HG02588 (cell line): ENCODE results near the gene CAMK2N2.

Experiments used
- ATAC-seq: cut with Tn5 transposase; IDR thresholded peaks from one replicate; pipeline ENCODE4 v1.9.1; 2021; ENCODE audit warnings: mild to moderate bottlenecking, moderate library complexity; ENCODE audit not compliant: unreplicated experiment

Gene CAMK2N2

GRCh38 chr3:184261270-184261853, at the start of gene CAMK2N2:
Gene CAMK2N2, minus strand, starts transcription at chr3:184261553. Its CDS starts 268 bp downstream, at chr3:184261285.
- ATAC-seq = no peak

- ATAC-seq = no peak
These were observed 47.4 kb upstream of the CAMK2N2 start for GRCh38 chr3:184308744-184309143.

GRCh38 chr3:184307915-184308314, 46.6 kb upstream of the CAMK2N2 start:
- ATAC-seq = no peak

DNA sequence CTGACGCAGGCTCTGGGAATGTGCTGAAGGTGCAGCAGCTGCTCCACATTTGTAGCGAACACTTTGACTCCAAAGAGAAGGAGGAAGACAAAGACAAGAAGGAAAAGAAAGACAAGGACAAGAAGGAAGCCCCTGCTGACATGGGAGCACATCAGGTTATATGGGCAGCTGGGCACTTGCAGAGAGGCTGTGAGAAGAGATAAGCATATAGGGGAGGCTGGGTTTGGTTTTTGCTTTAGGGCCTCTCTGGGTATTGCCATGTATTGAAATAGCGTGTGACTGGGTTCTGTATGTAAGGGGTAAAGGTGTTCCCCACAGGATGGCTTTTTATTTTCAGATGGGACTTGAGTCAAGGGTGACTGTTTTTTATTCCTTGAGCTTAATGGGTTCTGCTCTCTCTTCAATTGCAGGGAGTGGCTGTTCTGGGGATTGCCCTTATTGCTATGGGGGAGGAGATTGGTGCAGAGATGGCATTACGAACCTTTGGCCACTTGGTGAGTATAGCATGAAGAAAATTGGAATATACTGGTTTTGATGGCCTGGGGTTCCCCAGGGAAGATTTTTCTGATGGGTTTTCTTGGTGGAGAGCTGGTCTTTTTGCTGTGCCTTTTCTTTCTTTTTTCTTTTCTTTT, 45.1 kb upstream of the CAMK2N2 start:
- ATAC-seq = no peak

GRCh38 chr3:184305577-184305976, 44.2 kb upstream of the CAMK2N2 start:
- ATAC-seq = no peak

DNA sequence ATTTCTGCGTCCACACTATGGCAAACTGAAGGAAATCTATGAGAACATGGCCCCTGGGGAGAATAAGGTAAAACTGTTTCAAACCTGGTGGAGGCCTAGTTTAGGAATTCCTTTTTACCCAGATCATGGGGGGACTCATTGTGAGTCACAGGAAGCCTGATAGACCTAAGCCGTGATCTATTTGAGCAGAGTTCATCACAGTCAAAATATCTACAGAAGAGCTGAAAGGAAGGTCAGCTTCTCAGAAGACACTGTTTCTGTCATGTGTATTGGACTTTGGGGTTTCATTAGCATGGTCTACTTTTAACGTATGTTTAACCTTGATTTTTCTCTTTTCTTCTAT, 39.0 kb upstream of the CAMK2N2 start:
- ATAC-seq = no peak

DNA sequence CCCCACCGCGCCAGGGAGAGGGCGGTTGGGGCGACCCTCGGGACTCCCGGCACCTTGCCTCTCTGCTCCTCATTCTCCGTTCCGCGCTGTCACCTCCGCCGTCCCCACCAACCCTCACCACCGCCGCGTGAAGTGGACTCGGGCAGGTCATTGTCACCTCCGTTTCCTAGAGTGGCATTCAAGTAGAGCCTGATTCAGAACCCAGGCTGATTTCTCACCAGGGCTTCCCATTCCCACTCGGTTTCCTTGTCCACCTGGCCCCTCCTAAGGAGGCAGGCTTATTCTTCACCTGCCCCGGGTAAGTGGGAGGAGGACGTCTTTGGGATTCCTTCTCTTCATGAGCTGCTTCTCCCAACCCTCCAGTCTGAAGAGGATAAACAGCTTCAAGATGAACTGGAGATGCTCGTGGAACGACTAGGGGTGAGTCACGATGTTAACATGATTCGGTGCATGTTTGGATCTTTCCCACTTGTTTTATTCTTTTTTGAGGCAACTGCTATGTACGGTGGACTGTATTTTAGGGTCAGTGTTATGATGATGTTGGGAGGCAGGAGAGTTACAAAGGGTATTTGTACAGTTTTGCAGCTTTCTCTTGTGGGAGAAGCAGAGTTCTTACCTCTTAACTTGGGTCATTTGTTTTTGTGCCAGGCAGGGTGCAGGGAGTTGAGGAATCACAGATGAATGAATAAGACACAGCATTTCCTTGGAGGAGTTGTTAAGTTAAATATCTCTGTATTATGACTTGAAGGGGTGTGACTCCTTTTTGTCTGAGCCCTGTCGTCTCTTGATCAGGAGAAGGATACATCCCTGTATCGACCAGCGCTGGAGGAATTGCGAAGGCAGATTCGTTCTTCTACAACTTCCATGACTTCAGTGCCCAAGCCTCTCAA, 38.4 kb upstream of the CAMK2N2 start:
- no peak for ATAC-seq

DNA sequence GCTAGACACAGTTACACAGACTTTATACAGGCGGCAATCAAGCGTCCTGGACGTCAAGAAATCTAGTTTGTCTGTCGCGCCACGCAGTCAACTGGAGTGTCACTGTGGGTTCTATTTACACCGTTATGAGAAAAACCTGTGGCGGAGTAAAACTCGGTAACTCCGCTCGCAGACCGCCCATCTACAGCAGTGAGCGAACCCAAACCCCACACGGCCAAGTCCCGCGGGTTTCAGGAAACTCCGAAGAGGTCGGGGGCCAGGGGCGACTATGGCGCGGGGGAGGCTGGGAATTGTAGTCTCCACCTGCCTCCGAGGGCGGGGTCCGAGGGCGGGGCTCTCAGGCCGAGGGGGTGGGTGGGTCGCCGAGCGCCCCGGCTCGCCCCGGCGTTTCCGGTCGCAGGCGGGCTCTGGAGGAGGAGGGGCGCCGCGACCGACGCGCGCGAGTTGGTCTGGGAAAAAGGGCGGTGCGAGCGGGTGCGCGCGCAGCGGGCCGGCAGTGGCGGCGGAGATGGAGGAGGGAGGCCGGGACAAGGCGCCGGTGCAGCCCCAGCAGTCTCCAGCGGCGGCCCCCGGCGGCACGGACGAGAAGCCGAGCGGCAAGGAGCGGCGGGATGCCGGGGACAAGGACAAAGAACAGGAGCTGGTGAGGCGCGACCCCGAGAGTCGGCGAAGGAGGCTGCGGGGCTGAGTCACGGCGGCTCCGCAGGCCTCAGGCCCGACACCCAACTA, 37.6 kb upstream of the CAMK2N2 start, which contains the start of gene PSMD2:
Gene PSMD2 (plus strand): TSS at position 483 of the 729 bp plus-strand sequence. CDS start 26 bp downstream, at position 509.
- peak; percentile 91 for ATAC-seq

DNA sequence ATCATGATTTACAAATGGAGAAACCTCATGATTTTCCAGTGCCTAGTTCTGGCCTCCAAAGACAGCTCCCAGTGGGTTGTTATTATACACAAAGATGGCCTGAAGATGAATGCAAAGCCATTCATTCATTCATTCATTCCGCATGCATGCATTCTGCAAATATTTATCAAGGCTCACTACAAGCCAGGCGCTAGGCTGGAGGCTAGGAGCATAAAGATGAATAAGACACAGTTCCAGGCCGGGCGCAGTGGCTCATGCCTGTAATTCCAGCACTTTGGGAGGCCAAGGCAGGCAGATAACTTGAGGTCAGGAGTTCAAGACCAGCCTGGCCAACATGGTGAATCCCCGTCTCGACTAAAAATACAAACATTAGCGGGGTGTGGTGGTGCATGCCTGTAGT, 35.3 kb upstream of the CAMK2N2 start:
- ATAC-seq = no peak

DNA sequence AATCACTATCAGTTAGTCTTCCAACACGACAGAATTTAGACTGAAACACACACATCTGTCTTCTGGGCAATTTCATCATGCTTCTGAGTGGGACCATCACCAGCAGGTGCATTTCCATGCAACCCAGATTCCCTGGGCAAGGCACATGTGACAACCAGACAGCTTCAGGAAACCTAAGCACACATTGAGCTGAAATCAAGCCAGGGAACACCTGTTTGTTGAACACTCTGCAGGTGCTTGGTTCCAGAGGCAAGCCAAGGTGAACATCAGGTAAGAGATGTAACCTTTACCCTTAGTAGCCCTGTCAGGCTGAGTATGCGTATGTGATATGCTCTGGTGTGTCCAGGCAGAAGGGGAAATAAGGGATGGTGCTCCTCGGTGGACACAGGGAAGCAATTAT, 34.4 kb upstream of the CAMK2N2 start:
- ATAC-seq = no peak

DNA sequence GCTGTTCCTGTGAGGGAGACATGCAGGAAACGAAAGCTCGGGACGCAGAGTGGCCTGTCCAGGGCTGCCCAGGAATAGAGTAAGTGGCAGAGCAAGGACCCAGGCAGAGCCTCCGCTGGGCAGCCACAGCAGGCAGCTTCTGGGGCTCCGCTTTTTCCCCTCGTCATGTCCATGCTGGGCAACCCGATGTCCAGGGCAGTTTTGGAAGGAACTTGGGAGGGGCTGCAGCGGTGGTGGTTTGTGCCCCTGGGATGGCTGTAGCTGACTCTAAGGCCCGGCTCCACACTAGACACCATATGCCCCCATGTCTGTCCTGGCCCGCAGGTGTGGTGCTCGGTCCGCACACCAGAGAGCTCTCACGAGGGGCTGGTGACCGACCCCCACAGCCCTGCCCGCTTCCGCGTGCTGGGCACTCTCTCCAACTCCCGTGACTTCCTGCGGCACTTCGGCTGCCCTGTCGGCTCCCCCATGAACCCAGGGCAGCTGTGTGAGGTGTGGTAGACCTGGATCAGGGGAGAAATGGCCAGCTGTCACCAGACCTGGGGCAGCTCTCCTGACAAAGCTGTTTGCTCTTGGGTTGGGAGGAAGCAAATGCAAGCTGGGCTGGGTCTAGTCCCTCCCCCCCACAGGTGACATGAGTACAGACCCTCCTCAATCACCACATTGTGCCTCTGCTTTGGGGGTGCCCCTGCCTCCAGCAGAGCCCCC, 30.5 kb upstream of the CAMK2N2 start:
- no peak for ATAC-seq

DNA sequence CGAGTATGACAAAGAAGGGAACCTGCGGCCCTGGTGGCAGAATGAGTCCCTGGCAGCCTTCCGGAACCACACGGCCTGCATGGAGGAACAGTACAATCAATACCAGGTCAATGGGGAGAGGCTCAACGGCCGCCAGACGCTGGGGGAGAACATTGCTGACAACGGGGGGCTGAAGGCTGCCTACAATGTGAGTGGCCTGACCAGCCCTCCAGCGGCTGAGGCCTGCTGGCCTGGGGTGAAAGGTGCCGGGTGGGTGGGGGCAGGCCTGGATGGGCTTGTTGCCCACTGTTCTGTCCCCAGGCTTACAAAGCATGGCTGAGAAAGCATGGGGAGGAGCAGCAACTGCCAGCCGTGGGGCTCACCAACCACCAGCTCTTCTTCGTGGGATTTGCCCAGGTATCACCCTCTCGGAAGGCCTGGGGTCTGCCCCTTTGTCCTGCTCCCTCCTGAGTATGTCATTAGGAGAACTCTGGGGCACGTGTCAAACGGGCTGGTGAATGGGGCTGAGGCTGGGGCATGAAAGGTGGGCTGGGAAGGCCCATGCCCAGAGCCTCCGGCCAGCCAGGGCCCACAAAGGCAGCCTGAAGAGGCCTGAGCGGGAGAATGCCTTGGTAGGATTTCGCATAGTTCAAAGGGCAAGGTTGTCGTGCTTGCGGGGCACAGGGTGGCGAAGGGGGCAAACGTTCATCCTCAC, 29.8 kb upstream of the CAMK2N2 start:
- no peak for ATAC-seq

- no peak for ATAC-seq
These were observed 29.0 kb upstream of the CAMK2N2 start for GRCh38 chr3:184290331-184290730.

- no peak for ATAC-seq
These were observed 28.1 kb upstream of the CAMK2N2 start for GRCh38 chr3:184289426-184289938.

DNA sequence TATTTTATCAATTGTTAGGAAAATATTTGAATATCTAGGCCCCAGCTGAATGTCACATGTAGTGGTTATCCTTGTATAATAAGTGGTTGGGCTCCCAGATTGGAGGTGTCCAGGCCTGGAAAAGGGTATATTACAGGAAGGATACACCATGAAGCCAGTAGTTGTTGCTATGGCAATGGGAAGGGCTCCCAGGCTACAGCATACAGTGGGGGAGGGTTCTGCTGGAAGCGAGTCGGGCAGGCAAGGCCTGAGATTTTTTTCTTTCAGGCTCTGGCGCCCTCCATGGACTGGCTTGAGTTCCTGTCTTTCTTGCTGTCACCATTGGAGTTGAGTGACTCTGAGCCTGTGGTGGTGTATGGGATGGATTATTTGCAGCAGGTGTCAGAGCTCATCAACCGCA, 23.3 kb upstream of the CAMK2N2 start:
- no peak for ATAC-seq

DNA sequence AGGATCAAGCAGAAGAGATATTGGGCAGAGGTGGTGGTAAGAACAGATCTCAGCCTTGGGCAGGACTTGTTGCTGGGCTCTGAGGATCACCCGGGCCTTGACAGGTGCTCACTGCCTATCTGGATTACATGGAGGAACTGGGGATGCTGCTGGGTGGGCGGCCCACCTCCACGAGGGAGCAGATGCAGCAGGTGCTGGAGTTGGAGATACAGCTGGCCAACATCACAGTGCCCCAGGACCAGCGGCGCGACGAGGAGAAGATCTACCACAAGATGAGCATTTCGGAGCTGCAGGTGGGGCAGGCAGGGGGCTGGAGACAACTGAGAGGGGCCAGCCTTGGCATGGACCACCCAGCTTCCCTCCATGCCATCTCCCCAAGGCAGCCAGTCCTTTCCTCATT, 22.3 kb upstream of the CAMK2N2 start:
- ATAC-seq = no peak

- ATAC-seq = no peak
These were observed 21.6 kb upstream of the CAMK2N2 start for GRCh38 chr3:184282941-184283340.

GRCh38 chr3:184277366-184277765, 16.0 kb upstream of the CAMK2N2 start:
- ATAC-seq = no peak

DNA sequence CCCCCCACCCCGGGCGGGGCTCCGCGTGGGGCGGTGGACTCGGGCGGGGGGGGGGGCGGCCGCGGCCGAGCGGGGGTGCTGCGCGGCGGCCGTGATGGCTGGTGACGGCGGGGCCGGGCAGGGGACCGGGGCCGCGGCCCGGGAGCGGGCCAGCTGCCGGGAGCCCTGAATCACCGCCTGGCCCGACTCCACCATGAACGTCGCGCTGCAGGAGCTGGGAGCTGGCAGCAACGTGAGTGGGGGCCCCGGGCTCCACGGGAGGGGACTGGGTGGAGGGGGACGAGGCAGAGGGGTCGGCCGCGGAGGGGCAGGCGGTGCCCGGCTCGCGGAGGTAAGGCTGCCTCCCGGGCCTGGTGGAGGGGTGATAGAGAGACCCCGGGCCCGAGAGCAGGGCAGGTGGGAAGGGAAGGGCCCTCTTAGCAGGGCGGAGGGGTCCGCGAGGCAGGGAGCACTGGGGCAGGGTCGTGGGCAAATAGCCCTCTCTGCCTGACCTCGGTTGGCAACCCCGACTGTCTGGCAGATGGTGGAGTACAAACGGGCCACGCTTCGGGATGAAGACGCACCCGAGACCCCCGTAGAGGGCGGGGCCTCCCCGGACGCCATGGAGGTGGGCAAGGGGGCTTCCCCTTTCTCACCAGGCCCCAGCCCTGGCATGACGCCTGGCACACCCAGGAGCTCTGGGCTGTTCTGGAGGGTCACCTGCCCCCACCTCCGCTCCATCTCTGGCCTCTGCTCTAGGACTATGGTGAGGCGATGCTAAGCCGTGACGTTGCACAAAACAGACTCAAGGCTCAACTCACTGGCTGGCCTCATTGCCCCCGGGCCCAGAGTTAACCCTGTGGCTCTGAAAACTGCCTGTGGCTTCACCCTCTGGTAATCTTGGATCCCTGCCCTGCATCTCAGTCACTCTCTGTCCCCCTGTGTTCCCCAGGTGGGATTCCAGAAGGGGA, 14.9 kb upstream of the CAMK2N2 start, which contains the start of gene ECE2:
Gene ECE2 (plus strand): TSS at position 62 of the 950 bp plus-strand sequence. CDS start 132 bp downstream, at position 194.
- ATAC-seq = no peak
